HepG2 (cell line): ENCODE measurements around the gene LRRC28. TPM values are rescaled to one million over a fixed set of nuclear protein-coding genes. Genes with fewer than 3 reads are reported as not detected.

Source experiments
- FOXA3 ChIP-seq: IDR thresholded peaks from 2 replicates; pipeline ENCODE4 v1.6.1; 2016; ENCODE audit warnings: missing genetic modification reagents, missing compliant biosample characterization
- GTF3A ChIP-seq: sonication (generic); formaldehyde crosslinking; conservative IDR thresholded peaks from 2 replicates; pipeline ENCODE4 v1.4.0; 2020; ENCODE audit warnings: mild to moderate bottlenecking, missing genetic modification reagents
- KMT2B ChIP-seq: IDR thresholded peaks from 2 replicates; pipeline ENCODE4 v1.6.1; 2016; ENCODE audit warnings: missing genetic modification reagents, missing compliant biosample characterization
- NCOA5 ChIP-seq: sonication (generic); formaldehyde crosslinking; IDR thresholded peaks from 2 replicates; pipeline ENCODE4 v1.4.0; 2020; ENCODE audit warnings: missing genetic modification reagents
- POLR2A ChIP-seq, 2 experiments: IDR thresholded peaks; 2 replicates each; pipeline ENCODE4 v1.6.1; 2011; ENCODE audit warnings: low read depth in 2 of 2, low read length in 2 of 2, mild to moderate bottlenecking in 1 of 2, moderate library complexity in 1 of 2; ENCODE audit not compliant: insufficient read depth in 1 of 2
- PPARG ChIP-seq: conservative IDR thresholded peaks from 2 replicates; pipeline ENCODE4 v1.6.1; 2016; ENCODE audit warnings: missing biosample characterization, missing genetic modification reagents
- SAP130 ChIP-seq: IDR thresholded peaks from 2 replicates; pipeline ENCODE4 v1.6.1; 2016; ENCODE audit warnings: low read depth
- SP5 ChIP-seq: IDR thresholded peaks from 2 replicates; pipeline ENCODE4 v1.6.1; 2016; ENCODE audit warnings: low read depth, borderline replicate concordance
- ZNF124 ChIP-seq: sonication (generic); formaldehyde crosslinking; IDR thresholded peaks from 2 replicates; pipeline ENCODE4 v1.4.0; 2020; ENCODE audit warnings: missing genetic modification reagents
- ZNF251 ChIP-seq: sonication (generic); formaldehyde crosslinking; IDR thresholded peaks from 2 replicates; pipeline ENCODE4 v1.9.0; 2021; ENCODE audit warnings: mild to moderate bottlenecking, missing genetic modification reagents
- ZNF33B ChIP-seq: sonication (generic); formaldehyde crosslinking; IDR thresholded peaks from 2 replicates; pipeline ENCODE4 v1.5.1; 2020; ENCODE audit warnings: mild to moderate bottlenecking, missing genetic modification reagents
- ZNF773 ChIP-seq: sonication (generic); formaldehyde crosslinking; IDR thresholded peaks from 2 replicates; pipeline ENCODE4 v1.4.0; 2020; ENCODE audit warnings: missing genetic modification reagents, borderline replicate concordance
- polyA plus RNA-seq, 8 experiments: library from polyadenylated mRNA; depleted of rRNA in 3 of 8; stranded (reverse) in 7 of 8; unstranded in 1 of 8; fragments of >200 nt; fragmentation: Illumina TruSeq in 4 of 8; extraction: Trizol in 4 of 8; gene quantifications; 2 replicates each; pipeline versions ENCODE4 v1.2.1 to v1.2.3, GENCODE V29; 2011 to 2016; ENCODE audit warnings: low read depth in 4 of 8, missing spikeins in 1 of 8, mixed read lengths in 1 of 8; ENCODE audit not compliant: insufficient read depth in 1 of 8
- total RNA-seq, 5 experiments: library from RNA; depleted of rRNA; stranded (reverse); fragments of >200 nt; fragmentation: Illumina TruSeq; extraction: Trizol; gene quantifications; 2 replicates each; pipeline ENCODE4 v1.2.3, GENCODE V29; 2016; ENCODE audit warnings: low read depth in 1 of 5
- TF ChIP-seq, protein P1 (sequence below): sonication (generic); formaldehyde crosslinking; IDR thresholded peaks from 2 replicates; pipeline ENCODE4 v1.4.0; 2020; ENCODE audit warnings: missing genetic modification reagents
- TF ChIP-seq, protein P2 (sequence below): sonication (generic); formaldehyde crosslinking; IDR thresholded peaks from 2 replicates; pipeline ENCODE4 v1.9.0; 2022; ENCODE audit warnings: missing genetic modification reagents, mild to moderate bottlenecking, borderline replicate concordance
- TF ChIP-seq, protein P3 (sequence below): IDR thresholded peaks from 2 replicates; pipeline ENCODE4 v1.6.1; 2016; ENCODE audit warnings: missing compliant biosample characterization, missing genetic modification reagents, borderline replicate concordance
- TF ChIP-seq, protein P4 (sequence below): fragments of 450-650 bp; IDR thresholded peaks from 2 replicates; pipeline ENCODE4 v1.6.1; 2016
- TF ChIP-seq, protein P5 (sequence below): sonication (generic); formaldehyde crosslinking; IDR thresholded peaks from 2 replicates; pipeline ENCODE4 v1.4.0; 2020; ENCODE audit warnings: mild to moderate bottlenecking, missing genetic modification reagents, borderline replicate concordance
- TF ChIP-seq, protein P6 (sequence below): sonication (generic); formaldehyde crosslinking; IDR thresholded peaks from 2 replicates; pipeline ENCODE4 v1.9.0; 2022; ENCODE audit warnings: low read depth, missing genetic modification reagents

Gene LRRC28
- total and polyA plus RNA-seq, 2 of the 13 experiments (the other 11 are each of a cell fraction or from before 2014, with no cell fraction given) = 17.5 to 21.3 TPM

DNA sequence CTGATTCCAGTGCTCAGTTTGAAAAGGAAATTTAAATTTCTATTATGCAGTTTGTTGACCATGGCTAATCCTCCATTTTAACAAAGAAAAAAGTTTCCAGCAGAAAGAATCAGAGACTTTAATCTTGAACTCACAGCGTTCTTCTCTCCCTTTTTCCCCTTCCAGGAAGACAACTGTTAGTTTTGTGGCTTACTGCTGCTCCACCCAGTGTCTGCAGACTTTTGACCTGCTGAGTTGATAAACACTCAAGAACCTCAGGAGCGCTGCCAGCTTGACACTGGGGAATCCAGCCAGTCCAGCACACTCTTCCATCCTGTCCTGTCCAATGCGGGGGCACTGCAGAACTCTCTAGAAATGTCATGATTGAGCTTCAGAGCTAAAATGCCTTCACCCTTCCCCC lies 134.6 kb downstream of the LRRC28 start (continued):
- TF ChIP-seq, protein P1, sequence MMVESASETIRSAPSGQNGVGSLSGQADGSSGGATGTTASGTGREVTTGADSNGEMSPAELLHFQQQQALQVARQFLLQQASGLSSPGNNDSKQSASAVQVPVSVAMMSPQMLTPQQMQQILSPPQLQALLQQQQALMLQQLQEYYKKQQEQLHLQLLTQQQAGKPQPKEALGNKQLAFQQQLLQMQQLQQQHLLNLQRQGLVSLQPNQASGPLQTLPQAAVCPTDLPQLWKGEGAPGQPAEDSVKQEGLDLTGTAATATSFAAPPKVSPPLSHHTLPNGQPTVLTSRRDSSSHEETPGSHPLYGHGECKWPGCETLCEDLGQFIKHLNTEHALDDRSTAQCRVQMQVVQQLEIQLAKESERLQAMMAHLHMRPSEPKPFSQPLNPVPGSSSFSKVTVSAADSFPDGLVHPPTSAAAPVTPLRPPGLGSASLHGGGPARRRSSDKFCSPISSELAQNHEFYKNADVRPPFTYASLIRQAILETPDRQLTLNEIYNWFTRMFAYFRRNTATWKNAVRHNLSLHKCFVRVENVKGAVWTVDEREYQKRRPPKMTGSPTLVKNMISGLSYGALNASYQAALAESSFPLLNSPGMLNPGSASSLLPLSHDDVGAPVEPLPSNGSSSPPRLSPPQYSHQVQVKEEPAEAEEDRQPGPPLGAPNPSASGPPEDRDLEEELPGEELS (CRISPR knock-in tag) = peak; percentile 62
- TF ChIP-seq, protein P2, sequence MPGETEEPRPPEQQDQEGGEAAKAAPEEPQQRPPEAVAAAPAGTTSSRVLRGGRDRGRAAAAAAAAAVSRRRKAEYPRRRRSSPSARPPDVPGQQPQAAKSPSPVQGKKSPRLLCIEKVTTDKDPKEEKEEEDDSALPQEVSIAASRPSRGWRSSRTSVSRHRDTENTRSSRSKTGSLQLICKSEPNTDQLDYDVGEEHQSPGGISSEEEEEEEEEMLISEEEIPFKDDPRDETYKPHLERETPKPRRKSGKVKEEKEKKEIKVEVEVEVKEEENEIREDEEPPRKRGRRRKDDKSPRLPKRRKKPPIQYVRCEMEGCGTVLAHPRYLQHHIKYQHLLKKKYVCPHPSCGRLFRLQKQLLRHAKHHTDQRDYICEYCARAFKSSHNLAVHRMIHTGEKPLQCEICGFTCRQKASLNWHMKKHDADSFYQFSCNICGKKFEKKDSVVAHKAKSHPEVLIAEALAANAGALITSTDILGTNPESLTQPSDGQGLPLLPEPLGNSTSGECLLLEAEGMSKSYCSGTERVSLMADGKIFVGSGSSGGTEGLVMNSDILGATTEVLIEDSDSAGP (CRISPR knock-in tag) = no peak
- TF ChIP-seq GTF3A (no peak), PPARG (0 out of 2 replicates have a peak, but pooled peaks have one; percentile 16), SP5 (CRISPR knock-in tag) (peak; percentile 91), POLR2A (IDR thresholded peaks at IDR 0.05; ENCODE audit: insufficient read depth in 1 of 2, low read depth in 2 of 2, low read length in 2 of 2) (no peak), ZNF124 (CRISPR knock-in tag) (no peak), SAP130 (CRISPR knock-in tag) (0 out of 2 replicates have a peak, but pooled peaks have one; percentile 23), ZNF33B (no peak), FOXA3 (peak; percentile 28), KMT2B (no peak), ZNF773 (CRISPR knock-in tag) (no peak), NCOA5 (CRISPR knock-in tag) (no peak), ZNF251 (CRISPR knock-in tag) (no peak)
- TF ChIP-seq, protein P3, sequence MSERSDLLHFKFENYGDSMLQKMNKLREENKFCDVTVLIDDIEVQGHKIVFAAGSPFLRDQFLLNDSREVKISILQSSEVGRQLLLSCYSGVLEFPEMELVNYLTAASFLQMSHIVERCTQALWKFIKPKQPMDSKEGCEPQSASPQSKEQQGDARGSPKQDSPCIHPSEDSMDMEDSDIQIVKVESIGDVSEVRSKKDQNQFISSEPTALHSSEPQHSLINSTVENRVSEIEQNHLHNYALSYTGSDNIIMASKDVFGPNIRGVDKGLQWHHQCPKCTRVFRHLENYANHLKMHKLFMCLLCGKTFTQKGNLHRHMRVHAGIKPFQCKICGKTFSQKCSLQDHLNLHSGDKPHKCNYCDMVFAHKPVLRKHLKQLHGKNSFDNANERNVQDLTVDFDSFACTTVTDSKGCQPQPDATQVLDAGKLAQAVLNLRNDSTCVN (CRISPR knock-in tag) = peak; percentile 66; the same call in 1 of the 2 replicates
- TF ChIP-seq, protein P4, sequence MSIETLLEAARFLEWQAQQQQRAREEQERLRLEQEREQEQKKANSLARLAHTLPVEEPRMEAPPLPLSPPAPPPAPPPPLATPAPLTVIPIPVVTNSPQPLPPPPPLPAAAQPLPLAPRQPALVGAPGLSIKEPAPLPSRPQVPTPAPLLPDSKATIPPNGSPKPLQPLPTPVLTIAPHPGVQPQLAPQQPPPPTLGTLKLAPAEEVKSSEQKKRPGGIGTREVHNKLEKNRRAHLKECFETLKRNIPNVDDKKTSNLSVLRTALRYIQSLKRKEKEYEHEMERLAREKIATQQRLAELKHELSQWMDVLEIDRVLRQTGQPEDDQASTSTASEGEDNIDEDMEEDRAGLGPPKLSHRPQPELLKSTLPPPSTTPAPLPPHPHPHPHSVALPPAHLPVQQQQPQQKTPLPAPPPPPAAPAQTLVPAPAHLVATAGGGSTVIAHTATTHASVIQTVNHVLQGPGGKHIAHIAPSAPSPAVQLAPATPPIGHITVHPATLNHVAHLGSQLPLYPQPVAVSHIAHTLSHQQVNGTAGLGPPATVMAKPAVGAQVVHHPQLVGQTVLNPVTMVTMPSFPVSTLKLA = no peak
- TF ChIP-seq, protein P5, sequence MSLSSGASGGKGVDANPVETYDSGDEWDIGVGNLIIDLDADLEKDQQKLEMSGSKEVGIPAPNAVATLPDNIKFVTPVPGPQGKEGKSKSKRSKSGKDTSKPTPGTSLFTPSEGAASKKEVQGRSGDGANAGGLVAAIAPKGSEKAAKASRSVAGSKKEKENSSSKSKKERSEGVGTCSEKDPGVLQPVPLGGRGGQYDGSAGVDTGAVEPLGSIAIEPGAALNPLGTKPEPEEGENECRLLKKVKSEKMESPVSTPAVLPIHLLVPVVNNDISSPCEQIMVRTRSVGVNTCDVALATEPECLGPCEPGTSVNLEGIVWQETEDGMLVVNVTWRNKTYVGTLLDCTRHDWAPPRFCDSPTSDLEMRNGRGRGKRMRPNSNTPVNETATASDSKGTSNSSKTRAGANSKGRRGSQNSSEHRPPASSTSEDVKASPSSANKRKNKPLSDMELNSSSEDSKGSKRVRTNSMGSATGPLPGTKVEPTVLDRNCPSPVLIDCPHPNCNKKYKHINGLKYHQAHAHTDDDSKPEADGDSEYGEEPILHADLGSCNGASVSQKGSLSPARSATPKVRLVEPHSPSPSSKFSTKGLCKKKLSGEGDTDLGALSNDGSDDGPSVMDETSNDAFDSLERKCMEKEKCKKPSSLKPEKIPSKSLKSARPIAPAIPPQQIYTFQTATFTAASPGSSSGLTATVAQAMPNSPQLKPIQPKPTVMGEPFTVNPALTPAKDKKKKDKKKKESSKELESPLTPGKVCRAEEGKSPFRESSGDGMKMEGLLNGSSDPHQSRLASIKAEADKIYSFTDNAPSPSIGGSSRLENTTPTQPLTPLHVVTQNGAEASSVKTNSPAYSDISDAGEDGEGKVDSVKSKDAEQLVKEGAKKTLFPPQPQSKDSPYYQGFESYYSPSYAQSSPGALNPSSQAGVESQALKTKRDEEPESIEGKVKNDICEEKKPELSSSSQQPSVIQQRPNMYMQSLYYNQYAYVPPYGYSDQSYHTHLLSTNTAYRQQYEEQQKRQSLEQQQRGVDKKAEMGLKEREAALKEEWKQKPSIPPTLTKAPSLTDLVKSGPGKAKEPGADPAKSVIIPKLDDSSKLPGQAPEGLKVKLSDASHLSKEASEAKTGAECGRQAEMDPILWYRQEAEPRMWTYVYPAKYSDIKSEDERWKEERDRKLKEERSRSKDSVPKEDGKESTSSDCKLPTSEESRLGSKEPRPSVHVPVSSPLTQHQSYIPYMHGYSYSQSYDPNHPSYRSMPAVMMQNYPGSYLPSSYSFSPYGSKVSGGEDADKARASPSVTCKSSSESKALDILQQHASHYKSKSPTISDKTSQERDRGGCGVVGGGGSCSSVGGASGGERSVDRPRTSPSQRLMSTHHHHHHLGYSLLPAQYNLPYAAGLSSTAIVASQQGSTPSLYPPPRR (CRISPR knock-in tag) = no peak
- TF ChIP-seq, protein P6, sequence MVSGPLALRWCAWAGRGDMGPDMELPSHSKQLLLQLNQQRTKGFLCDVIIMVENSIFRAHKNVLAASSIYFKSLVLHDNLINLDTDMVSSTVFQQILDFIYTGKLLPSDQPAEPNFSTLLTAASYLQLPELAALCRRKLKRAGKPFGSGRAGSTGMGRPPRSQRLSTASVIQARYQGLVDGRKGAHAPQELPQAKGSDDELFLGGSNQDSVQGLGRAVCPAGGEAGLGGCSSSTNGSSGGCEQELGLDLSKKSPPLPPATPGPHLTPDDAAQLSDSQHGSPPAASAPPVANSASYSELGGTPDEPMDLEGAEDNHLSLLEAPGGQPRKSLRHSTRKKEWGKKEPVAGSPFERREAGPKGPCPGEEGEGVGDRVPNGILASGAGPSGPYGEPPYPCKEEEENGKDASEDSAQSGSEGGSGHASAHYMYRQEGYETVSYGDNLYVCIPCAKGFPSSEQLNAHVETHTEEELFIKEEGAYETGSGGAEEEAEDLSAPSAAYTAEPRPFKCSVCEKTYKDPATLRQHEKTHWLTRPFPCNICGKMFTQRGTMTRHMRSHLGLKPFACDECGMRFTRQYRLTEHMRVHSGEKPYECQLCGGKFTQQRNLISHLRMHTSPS (CRISPR knock-in tag) = no peak
